WERI-Rb-1 (cell line): Measurements from ENCODE around the gene IL23R.

ENCODE experiments used
- DNase-seq: peaks from one replicate; pipeline ENCODE4 v3.0.0-alpha.2; 2020
- H3K27ac ChIP-seq: fragments of 250-450 bp; sonication (Bioruptor Pico); 2 replicates; pipeline ENCODE4 v1.5.1; 2020; ENCODE audit warnings: mild to moderate bottlenecking, moderate library complexity
- H3K27me3 ChIP-seq: fragments of 250-450 bp; sonication (Bioruptor Pico); 2 replicates; pipeline ENCODE4 v1.5.1; 2021; ENCODE audit warnings: mild to moderate bottlenecking, low read depth, moderate library complexity; ENCODE audit not compliant: insufficient read depth, severe bottlenecking
- H3K36me3 ChIP-seq: fragments of 250-450 bp; sonication (Bioruptor Pico); 2 replicates; pipeline ENCODE4 v1.5.1; 2020; ENCODE audit warnings: mild to moderate bottlenecking, moderate library complexity
- H3K4me3 ChIP-seq: 2 replicates; pipeline ENCODE4 v1.5.1; 2011; ENCODE audit warnings: low read depth, mild to moderate bottlenecking, control low read depth, low read length
- H3K9me3 ChIP-seq: fragments of 250-450 bp; sonication (Bioruptor Pico); 2 replicates; pipeline ENCODE4 v1.5.1; 2021; ENCODE audit warnings: mild to moderate bottlenecking, moderate library complexity; ENCODE audit not compliant: severe bottlenecking
- TF ChIP-seq, protein P1 (sequence below): IDR thresholded peaks from 2 replicates; pipeline ENCODE4 v1.5.1; 2011; ENCODE audit warnings: low read depth, mild to moderate bottlenecking, control low read depth, inconsistent platforms, low read length

The IL23R gene

DNA sequence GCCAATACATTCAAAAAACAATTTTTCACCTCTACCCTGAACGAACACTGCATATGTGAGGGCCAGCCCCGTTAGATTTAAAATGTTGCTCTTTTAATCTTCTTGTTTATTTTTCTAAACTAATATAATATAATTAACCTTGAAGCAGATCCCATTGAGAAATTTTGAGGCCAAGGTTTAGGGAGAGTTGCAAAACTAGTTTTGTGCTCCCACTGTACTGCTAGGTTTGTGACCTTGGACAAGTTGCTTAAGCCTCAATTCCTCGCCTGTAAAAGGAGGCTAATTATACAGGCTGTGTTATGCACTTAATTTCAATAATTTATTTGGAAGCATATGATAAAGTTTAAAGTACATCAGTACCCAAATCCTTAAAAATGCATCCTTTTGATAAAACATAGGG is 3.7 kb downstream of the IL23R start:
- Histone ChIP-seq H3K9me3 (no peaks in the 10 kb centered on the region), H3K36me3 (no peaks in the 10 kb centered on the region), H3K27ac (no peak overlapping the region), H3K4me3 (no peak overlapping the region), H3K27me3 (no peaks in the 10 kb centered on the region)
- DNase-seq = no peak
- TF ChIP-seq, protein P1, sequence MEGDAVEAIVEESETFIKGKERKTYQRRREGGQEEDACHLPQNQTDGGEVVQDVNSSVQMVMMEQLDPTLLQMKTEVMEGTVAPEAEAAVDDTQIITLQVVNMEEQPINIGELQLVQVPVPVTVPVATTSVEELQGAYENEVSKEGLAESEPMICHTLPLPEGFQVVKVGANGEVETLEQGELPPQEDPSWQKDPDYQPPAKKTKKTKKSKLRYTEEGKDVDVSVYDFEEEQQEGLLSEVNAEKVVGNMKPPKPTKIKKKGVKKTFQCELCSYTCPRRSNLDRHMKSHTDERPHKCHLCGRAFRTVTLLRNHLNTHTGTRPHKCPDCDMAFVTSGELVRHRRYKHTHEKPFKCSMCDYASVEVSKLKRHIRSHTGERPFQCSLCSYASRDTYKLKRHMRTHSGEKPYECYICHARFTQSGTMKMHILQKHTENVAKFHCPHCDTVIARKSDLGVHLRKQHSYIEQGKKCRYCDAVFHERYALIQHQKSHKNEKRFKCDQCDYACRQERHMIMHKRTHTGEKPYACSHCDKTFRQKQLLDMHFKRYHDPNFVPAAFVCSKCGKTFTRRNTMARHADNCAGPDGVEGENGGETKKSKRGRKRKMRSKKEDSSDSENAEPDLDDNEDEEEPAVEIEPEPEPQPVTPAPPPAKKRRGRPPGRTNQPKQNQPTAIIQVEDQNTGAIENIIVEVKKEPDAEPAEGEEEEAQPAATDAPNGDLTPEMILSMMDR = no peak

DNA sequence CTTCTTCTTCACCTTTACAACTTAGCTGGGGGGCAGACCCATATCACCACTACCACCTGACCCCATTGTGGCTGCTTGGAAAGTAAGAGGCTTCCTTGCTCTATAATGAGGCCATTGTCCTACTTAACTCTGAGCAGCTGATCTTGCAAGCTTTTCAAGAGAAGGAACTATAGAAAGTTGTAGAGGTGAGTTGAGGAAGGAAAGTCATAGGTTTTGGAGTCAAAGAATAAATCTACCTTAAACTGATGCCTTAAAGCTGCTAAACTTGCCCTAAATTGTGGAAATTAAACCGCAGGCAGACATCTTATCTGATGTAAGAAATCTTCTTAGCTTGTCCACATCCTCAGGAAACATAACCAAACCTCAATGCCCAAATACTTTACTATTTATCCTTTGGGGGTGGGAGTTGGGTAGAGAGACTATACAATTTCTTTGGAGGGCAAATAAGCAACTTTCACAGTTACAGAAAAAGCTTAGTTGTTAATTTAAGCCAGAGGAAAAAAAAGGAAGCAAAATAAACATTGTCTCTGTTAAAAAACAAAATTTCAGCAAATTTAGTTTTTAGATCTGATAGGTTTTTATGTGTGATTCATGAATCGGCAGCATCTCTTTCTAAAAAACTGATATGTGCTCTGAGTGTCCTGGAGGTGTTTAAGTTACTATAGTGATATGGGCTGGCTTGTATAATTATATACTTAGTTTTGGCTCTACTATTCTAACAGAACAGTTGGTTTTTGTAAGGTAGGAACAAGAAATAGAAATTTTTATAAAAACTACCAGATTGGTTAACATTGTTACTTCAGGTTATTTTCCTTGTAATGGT is 4.7 kb downstream of the IL23R start:
- H3K4me3 ChIP-seq = no peak overlapping the region
- TF ChIP-seq, protein P1 = no peak
- no peaks in the 10 kb centered on the region for H3K27me3 ChIP-seq
- H3K36me3 ChIP-seq = no peaks in the 10 kb centered on the region
- no peak for DNase-seq
- no peaks in the 10 kb centered on the region for H3K9me3 ChIP-seq
- H3K27ac ChIP-seq = no peak overlapping the region

DNA sequence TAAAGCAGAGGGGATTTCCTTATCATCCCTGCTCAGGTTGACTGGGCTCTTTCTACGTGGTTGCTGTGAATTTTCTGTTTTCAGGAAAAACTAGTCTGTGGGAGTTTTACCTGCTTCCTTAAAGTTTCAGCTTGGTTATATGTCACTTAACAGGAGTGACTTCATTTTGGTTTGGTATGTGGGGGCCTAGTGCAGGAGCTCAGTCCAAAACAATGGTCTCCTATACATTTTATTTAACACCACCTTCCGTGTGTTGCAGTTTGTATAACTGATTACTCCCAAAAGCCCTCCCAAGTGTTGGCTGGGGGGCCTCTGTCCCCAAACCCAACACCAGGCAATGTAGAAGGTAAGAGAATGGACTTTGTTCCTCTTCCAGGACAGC is 5.3 kb downstream of the IL23R start:
- Histone ChIP-seq H3K27me3 (no peaks in the 10 kb centered on the region), H3K9me3 (no peaks in the 10 kb centered on the region), H3K27ac (no peak overlapping the region), H3K36me3 (no peaks in the 10 kb centered on the region), H3K4me3 (no peak overlapping the region)
- no peak for DNase-seq
- TF ChIP-seq, protein P1 = no peak

DNA sequence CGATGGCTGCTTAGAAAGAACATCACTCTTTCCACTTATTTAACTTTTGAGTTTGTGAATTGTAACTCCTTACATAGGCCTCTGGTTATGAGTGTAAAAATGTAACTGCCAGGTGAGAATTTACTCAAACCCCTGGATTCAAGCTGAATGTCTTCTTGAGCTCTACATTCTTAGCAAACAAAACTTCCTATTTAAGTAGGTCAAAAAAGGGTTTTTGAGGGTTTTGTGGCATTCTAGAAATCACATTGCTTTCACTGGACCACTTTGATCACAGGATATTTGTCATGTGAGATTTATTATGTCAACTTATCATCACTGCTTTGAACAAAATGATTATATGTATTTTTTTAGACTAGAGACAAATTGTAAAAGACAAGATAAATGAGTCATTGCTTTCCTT is 5.7 kb downstream of the IL23R start:
- Histone ChIP-seq H3K36me3 (no peaks in the 10 kb centered on the region), H3K4me3 (no peak overlapping the region), H3K9me3 (no peaks in the 10 kb centered on the region), H3K27ac (no peak overlapping the region), H3K27me3 (no peaks in the 10 kb centered on the region)
- TF ChIP-seq, protein P1 = no peak
- DNase-seq = no peak

DNA sequence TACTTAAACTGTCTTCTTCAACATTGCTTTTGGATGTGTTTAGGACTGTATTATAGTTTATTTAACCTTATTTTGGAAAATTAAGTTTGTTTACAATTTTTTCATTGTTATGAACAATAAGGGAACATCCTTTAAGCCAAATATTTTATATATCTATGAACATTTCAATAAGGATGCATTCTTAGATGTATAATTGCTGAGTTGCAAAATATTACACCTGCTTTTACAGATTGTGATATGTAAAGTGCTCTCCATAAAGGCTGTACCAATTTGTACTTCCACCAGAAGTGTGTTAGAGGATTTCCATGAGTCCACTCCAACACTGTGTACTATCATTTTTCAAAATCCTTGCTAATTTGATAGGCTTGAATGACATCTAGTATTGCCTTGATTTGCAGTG is 7.7 kb downstream of the IL23R start:
- Histone ChIP-seq H3K27ac (no peak overlapping the region), H3K27me3 (no peaks in the 10 kb centered on the region), H3K9me3 (no peaks in the 10 kb centered on the region), H3K4me3 (no peak overlapping the region), H3K36me3 (no peaks in the 10 kb centered on the region)
- TF ChIP-seq, protein P1 = no peak
- DNase-seq = no peak
